IPS-20b (cell line): ENCODE data around the gene FAM120B.

ENCODE experiments used
- H3K27ac ChIP-seq: one replicate; pipeline ENCODE4 v1.5.1; 2013; ENCODE audit warnings: low read length
- H3K27me3 ChIP-seq: 2 replicates; pipeline ENCODE4 v1.6.1; 2013; ENCODE audit warnings: mild to moderate bottlenecking, low read length, inconsistent platforms; ENCODE audit not compliant: insufficient read depth
- H3K36me3 ChIP-seq: 2 replicates; pipeline ENCODE4 v1.6.1; 2013; ENCODE audit warnings: low read depth, mild to moderate bottlenecking, inconsistent platforms, low read length, moderate library complexity; ENCODE audit not compliant: insufficient read depth
- H3K4me1 ChIP-seq: 2 replicates; pipeline ENCODE4 v1.6.1; 2013; ENCODE audit warnings: mild to moderate bottlenecking, control low read depth, inconsistent platforms, low read length, moderate library complexity; ENCODE audit not compliant: insufficient read depth
- H3K4me3 ChIP-seq: 2 replicates; pipeline ENCODE4 v1.5.1; 2013; ENCODE audit warnings: mild to moderate bottlenecking, low read length, inconsistent platforms
- H3K9ac ChIP-seq: 2 replicates; pipeline ENCODE4 v1.6.1; 2013; ENCODE audit warnings: low read depth, mild to moderate bottlenecking, inconsistent platforms, low read length, moderate library complexity
- H3K9me3 ChIP-seq: 2 replicates; pipeline ENCODE4 v1.6.1; 2013; ENCODE audit warnings: mild to moderate bottlenecking, low read depth, low read length, inconsistent platforms; ENCODE audit not compliant: insufficient read depth

The FAM120B gene

DNA sequence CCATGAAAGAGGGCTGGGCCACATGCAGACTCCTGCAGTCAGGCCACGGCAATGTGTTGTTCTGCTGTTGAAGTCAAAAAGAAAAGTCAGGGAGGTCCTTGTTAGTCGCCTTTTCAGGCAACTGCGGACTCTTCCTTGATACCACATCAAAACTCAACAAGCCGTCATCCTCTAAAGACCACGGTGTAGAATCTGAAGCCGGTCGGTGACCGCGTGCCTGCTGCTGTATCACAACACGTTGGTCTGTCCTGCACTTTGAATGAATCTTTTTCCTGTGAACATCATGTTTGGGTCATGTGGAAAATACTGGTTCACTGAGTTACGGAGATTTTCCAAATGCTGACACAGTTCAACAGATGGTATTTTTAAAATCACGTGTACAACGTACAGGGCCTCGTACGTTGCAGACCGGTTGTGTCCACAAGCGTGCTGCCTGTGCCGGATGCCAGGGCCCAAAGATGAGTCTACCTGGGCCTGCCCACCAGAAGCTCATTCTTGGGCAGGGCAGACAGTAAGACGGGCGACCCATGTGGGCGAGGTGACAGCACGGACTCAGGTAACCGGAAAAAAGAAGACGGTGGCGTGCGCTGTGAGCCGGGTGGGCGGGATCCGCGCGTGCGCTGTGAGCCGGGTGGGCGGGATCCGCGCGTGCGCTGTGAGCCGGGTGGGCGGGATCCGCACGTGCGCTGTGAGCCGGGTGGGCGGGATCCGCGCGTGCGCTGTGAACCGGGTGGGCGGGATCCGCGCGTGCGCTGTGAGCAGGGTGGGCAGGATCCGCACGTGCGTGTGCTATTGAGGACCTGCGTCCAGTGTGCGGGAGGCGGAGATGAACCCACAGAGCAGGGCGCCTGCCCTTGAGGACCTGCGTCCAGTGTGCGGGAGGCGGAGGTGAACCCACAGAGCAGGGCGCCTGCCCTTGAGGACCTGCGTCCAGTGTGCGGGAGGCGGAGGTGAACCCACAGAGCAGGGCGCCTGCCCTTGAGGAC is 114.5 kb downstream of the FAM120B start:
- Histone ChIP-seq H3K4me1 (no peaks in the 10 kb centered on the region), H3K9me3 (no peaks in the 10 kb centered on the region), H3K4me3 (no peak overlapping the region), H3K27ac (no peak overlapping the region), H3K9ac (no peak overlapping the region), H3K27me3 (no peaks in the 10 kb centered on the region; the same call in 1 of the 2 replicates), H3K36me3 (no peaks in the 10 kb centered on the region)

GRCh38 chr6:170421921-170422320 is 115.4 kb downstream of the FAM120B start:
- no peaks in the 10 kb centered on the region for H3K36me3 ChIP-seq
- H3K9ac ChIP-seq: no peak overlapping the region
- no peaks in the 10 kb centered on the region for H3K4me1 ChIP-seq
- H3K27ac ChIP-seq: no peak overlapping the region
- no peaks in the 10 kb centered on the region for H3K9me3 ChIP-seq
- H3K27me3 ChIP-seq: no peaks in the 10 kb centered on the region; the same call in 1 of the 2 replicates
- H3K4me3 ChIP-seq: no peak overlapping the region

DNA sequence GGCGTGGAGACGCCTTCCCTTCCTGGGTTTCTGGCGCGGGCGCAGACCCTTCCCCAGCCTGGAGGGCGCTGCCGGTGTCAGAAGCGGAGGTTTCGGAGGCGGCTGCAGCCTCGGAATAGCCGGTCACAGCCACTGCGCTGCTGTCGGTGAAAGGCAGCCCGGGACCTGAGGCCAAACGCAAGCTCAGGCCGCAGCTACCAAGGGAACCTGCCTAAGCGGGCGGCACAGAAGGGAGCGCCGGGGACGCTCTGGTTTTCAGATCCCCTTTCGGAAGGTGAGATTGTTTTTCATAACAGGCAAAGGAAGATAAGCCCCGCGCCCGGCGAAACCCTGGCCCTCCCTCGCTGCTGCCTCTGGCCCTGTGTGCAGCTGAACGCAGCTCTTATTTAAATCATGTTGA is 116.5 kb downstream of the FAM120B start:
- no peaks in the 10 kb centered on the region for H3K9me3 ChIP-seq
- H3K4me1 ChIP-seq: no peaks in the 10 kb centered on the region
- no peak overlapping the region for H3K9ac ChIP-seq
- no peak overlapping the region for H3K27ac ChIP-seq
- no peaks in the 10 kb centered on the region; the same call in 1 of the 2 replicates for H3K27me3 ChIP-seq
- H3K36me3 ChIP-seq: no peaks in the 10 kb centered on the region
- H3K4me3 ChIP-seq: no peak overlapping the region

DNA sequence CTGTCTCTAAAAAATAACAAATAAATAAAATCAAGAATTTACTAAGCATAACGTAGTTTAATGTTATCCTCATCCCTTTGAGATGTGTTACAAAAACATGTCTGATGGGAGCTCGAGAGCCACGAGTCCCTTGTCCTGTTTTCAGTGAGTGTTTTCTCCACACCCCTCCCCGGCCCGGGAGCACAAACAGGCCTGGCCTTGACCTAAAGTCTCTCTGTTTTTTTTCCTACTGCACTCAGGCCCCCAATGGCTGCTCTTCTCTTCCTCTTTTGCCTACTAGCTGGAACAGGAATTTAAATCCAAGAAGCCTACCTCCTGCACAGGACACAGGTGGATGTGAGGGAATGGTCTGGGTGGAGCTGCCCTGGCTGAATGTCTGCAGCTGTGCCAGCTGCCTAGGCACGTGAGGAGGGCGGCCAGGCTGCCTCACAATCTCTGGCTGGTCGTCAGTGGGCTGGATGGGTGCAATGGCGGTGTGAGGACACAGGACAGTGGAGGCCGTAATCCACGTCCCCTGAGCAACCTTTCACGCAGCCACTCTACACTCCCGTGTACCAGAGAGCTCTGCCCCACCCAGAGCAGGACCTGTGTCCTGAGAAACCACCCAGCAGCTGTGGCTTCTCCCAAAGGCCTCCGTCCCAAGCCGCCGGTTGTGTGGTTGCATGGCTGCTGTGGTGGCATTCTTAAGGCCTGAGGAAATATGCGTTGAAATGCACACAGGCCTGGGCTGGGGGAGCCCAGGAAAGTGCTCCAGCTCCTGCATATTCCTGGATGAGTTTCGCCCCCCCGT is 117.5 kb downstream of the FAM120B start:
- no peak overlapping the region for H3K4me3 ChIP-seq
- H3K27ac ChIP-seq: no peak overlapping the region
- H3K4me1 ChIP-seq: no peaks in the 10 kb centered on the region
- no peaks in the 10 kb centered on the region for H3K9me3 ChIP-seq
- H3K27me3 ChIP-seq: no peaks in the 10 kb centered on the region; the same call in 1 of the 2 replicates
- no peaks in the 10 kb centered on the region for H3K36me3 ChIP-seq
- H3K9ac ChIP-seq: no peak overlapping the region

DNA sequence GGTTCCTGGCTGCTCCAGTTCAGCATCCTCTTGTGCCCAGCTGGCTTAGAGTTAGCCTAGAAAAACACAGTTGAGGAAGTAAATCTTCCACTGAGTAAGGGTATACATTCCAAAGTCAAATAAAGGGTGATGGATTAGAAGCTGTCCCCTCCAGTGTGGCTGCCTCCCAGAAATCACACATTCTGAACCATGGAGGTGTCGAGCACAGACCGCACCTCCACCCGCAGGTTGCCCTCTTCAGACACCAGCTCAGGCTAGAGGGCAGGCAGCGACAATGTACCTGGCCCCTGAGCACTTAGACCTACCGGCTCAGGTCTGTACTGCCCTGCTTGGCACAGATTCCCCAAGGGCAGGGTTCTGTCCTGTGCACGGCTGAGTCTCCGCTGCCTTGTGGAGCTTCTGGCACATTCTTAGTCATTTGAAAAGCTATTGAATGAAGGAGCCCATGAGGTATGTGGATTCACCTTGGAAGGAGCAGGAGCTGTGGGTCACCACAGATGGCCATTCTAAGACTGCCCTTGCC is 118.1 kb downstream of the FAM120B start:
- no peaks in the 10 kb centered on the region for H3K36me3 ChIP-seq
- no peak overlapping the region for H3K27ac ChIP-seq
- no peaks in the 10 kb centered on the region for H3K9me3 ChIP-seq
- no peaks in the 10 kb centered on the region; the same call in 1 of the 2 replicates for H3K27me3 ChIP-seq
- H3K9ac ChIP-seq: no peak overlapping the region
- H3K4me1 ChIP-seq: no peaks in the 10 kb centered on the region
- H3K4me3 ChIP-seq: no peak overlapping the region

- Histone ChIP-seq H3K27me3 (no peaks in the 10 kb centered on the region), H3K9ac (no peak overlapping the region), H3K4me1 (no peaks in the 10 kb centered on the region), H3K9me3 (no peaks in the 10 kb centered on the region), H3K27ac (no peak overlapping the region), H3K36me3 (no peaks in the 10 kb centered on the region), H3K4me3 (no peak overlapping the region)
Observed at GRCh38 chr6:170429450-170429849, 122.9 kb downstream of the FAM120B start.

- Histone ChIP-seq H3K27me3 (no peaks in the 10 kb centered on the region), H3K4me1 (0 out of 2 replicates have a peak, but pooled peaks cover 2% of the 10 kb centered on the region), H3K9ac (no peak overlapping the region), H3K27ac (no peak overlapping the region), H3K4me3 (no peak overlapping the region), H3K36me3 (no peaks in the 10 kb centered on the region), H3K9me3 (no peaks in the 10 kb centered on the region)
Observed at GRCh38 chr6:170433163-170434116, 126.9 kb downstream of the FAM120B start.

DNA sequence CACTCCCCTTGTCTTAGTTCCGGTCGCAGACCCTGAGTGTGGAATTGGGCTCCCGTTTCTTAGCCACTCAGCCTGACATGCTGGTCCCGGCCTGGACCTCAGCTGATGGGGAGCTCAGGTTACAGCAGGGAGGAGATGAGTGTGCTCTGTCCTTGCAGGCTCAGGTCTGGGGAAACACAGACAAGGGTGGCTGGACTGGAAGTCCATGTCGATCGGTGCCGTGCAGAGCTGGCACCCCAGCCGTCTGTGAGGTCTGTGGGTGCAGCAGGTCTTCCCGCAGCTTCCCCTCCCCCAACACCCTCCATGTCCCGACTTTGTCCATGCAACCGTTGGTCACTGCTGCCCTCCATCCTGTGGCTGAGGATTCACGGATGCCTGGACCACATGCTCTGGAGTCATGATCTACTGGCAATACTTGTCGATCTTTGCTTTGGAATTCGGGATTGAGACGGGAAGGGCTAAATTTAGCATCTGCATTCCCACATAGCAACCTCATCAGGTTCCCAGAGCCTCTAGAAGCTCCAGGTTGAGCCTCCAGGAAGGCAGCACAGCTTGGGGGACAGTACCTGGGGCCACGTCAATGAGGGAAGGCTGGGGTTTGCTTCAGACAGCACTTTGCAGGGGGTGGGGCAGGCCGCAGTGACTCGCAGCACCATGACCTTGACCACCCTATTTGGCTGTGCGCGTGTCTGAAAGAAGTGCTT is 127.7 kb downstream of the FAM120B start:
- Histone ChIP-seq H3K27ac (no peak overlapping the region), H3K36me3 (no peaks in the 10 kb centered on the region), H3K9ac (no peak overlapping the region), H3K4me3 (no peak overlapping the region), H3K4me1 (0 out of 2 replicates have a peak, but pooled peaks cover 2% of the 10 kb centered on the region), H3K9me3 (no peaks in the 10 kb centered on the region), H3K27me3 (no peaks in the 10 kb centered on the region)

- H3K9ac ChIP-seq: no peak overlapping the region
- H3K27me3 ChIP-seq: no peaks in the 10 kb centered on the region
- H3K4me1 ChIP-seq: 0 out of 2 replicates have a peak, but pooled peaks cover 2% of the 10 kb centered on the region
- H3K36me3 ChIP-seq: no peaks in the 10 kb centered on the region
- no peak overlapping the region for H3K27ac ChIP-seq
- H3K9me3 ChIP-seq: no peaks in the 10 kb centered on the region
- H3K4me3 ChIP-seq: no peak overlapping the region
Observed at GRCh38 chr6:170434821-170435155, 128.2 kb downstream of the FAM120B start.

- Histone ChIP-seq H3K9me3 (no peaks in the 10 kb centered on the region), H3K36me3 (no peaks in the 10 kb centered on the region), H3K4me3 (no peak overlapping the region), H3K9ac (no peak overlapping the region), H3K27me3 (no peaks in the 10 kb centered on the region), H3K27ac (no peak overlapping the region), H3K4me1 (0 out of 2 replicates have a peak, but pooled peaks cover 2% of the 10 kb centered on the region)
Observed at GRCh38 chr6:170435766-170436165, 129.2 kb downstream of the FAM120B start.
